HG02981 (cell line): ENCODE data around the gene GDF2.

Experiments used
- ATAC-seq: cut with Tn5 transposase; IDR thresholded peaks from one replicate; pipeline ENCODE4 v1.9.1; 2021; ENCODE audit warnings: mild to moderate bottlenecking, moderate library complexity; ENCODE audit not compliant: unreplicated experiment

Gene GDF2

GRCh38 chr10:47311193-47311931, 10.9 kb upstream of the GDF2 start:
- ATAC-seq: no peak

- peak; percentile 77 for ATAC-seq
These were observed 10.2 kb upstream of the GDF2 start for GRCh38 chr10:47311932-47312662.

- no peak for ATAC-seq
These were observed 9.6 kb upstream of the GDF2 start for GRCh38 chr10:47312663-47312995.

- no peak for ATAC-seq
These were observed 7.8 kb upstream of the GDF2 start for GRCh38 chr10:47314416-47314970.

- ATAC-seq: no peak
These were observed 6.8 kb upstream of the GDF2 start for GRCh38 chr10:47315421-47315820.

- ATAC-seq: no peak
These were observed 6.1 kb upstream of the GDF2 start for GRCh38 chr10:47316131-47316530.

GRCh38 chr10:47317251-47317650, 5.0 kb upstream of the GDF2 start:
- no peak for ATAC-seq

- no peak for ATAC-seq
These were observed 3.5 kb upstream of the GDF2 start for GRCh38 chr10:47318706-47319105.

- no peak for ATAC-seq
These were observed 2.5 kb upstream of the GDF2 start for GRCh38 chr10:47319784-47320183.

- no peak for ATAC-seq
These were observed 1.4 kb upstream of the GDF2 start for GRCh38 chr10:47320812-47321211.

- ATAC-seq: no peak
These were observed 596 bp upstream of the GDF2 start for GRCh38 chr10:47321521-47322195.

- no peak for ATAC-seq
These were observed 833 bp downstream of the GDF2 start for GRCh38 chr10:47323087-47323486.

- no peak for ATAC-seq
These were observed 1.5 kb downstream of the GDF2 start for GRCh38 chr10:47323636-47324296.

GRCh38 chr10:47325303-47326291, 3.3 kb downstream of the GDF2 start:
- no peak for ATAC-seq

GRCh38 chr10:47326306-47326926, 4.2 kb downstream of the GDF2 start:
- no peak for ATAC-seq

GRCh38 chr10:47326927-47327330, 4.7 kb downstream of the GDF2 start:
- ATAC-seq: no peak

GRCh38 chr10:47329855-47330254, 7.6 kb downstream of the GDF2 start:
- ATAC-seq: no peak

GRCh38 chr10:47330366-47330765, 8.1 kb downstream of the GDF2 start:
- no peak for ATAC-seq

GRCh38 chr10:47330804-47331203, 8.6 kb downstream of the GDF2 start:
- no peak for ATAC-seq

GRCh38 chr10:47331491-47331890, 9.2 kb downstream of the GDF2 start:
- ATAC-seq: no peak
